GM23248 (cell line): ENCODE results near the gene KRTAP17-1. TPM values are rescaled to one million over a fixed set of nuclear protein-coding genes. Genes with fewer than 3 reads are reported as not detected.

Experiments
- DNase-seq: peaks from one replicate; pipeline ENCODE4 v3.0.0-alpha.2; 2015
- H2AFZ ChIP-seq: fragments of 200-600 bp; sonication (generic); 2 replicates; pipeline ENCODE4 v1.6.1; 2016; ENCODE audit warnings: antibody characterized with exemption
- H3F3A ChIP-seq: fragments of 200-600 bp; sonication (generic); 2 replicates; pipeline ENCODE4 v1.6.1; 2016; ENCODE audit warnings: mild to moderate bottlenecking, antibody characterized with exemption, mixed run types; ENCODE audit not compliant: insufficient read depth
- H3K27ac ChIP-seq: fragments of 200-600 bp; sonication (generic); 2 replicates; pipeline ENCODE4 v1.5.1; 2016; ENCODE audit warnings: mild to moderate bottlenecking
- H3K27me3 ChIP-seq: fragments of 200-600 bp; sonication (generic); replicated peaks from 2 replicates; pipeline ENCODE4 v1.6.1; 2016; ENCODE audit warnings: mild to moderate bottlenecking; ENCODE audit not compliant: insufficient read depth
- H3K36me3 ChIP-seq: fragments of 200-600 bp; sonication (generic); 2 replicates; pipeline ENCODE4 v1.6.1; 2016; ENCODE audit warnings: low read depth, mild to moderate bottlenecking
- H3K4me1 ChIP-seq: fragments of 200-600 bp; sonication (generic); 2 replicates; pipeline ENCODE4 v1.6.1; 2016; ENCODE audit warnings: mild to moderate bottlenecking; ENCODE audit not compliant: insufficient read depth
- H3K4me2 ChIP-seq: fragments of 200-600 bp; sonication (generic); one replicate; pipeline ENCODE4 v1.6.1; 2016; ENCODE audit warnings: mild to moderate bottlenecking; ENCODE audit not compliant: unreplicated experiment
- H3K4me3 ChIP-seq: fragments of 200-600 bp; sonication (generic); 2 replicates; pipeline ENCODE4 v1.5.1; 2016; ENCODE audit warnings: mild to moderate bottlenecking
- H3K79me2 ChIP-seq: fragments of 200-600 bp; sonication (generic); 2 replicates; pipeline ENCODE4 v1.6.1; 2016; ENCODE audit warnings: mild to moderate bottlenecking; ENCODE audit not compliant: insufficient read depth
- H3K9ac ChIP-seq: fragments of 200-600 bp; sonication (generic); 2 replicates; pipeline ENCODE4 v1.6.1; 2016; ENCODE audit warnings: mild to moderate bottlenecking
- H3K9me2 ChIP-seq: fragments of 200-600 bp; sonication (generic); 2 replicates; pipeline ENCODE4 v1.6.1; 2016; ENCODE audit warnings: mixed run types, mild to moderate bottlenecking, moderate library complexity; ENCODE audit not compliant: insufficient read depth
- H3K9me3 ChIP-seq: fragments of 200-600 bp; sonication (generic); one replicate; pipeline ENCODE4 v1.6.1; 2017; ENCODE audit warnings: low read depth
- H4K20me1 ChIP-seq: fragments of 200-600 bp; sonication (generic); 2 replicates; pipeline ENCODE4 v1.6.0; 2016; ENCODE audit not compliant: insufficient read depth
- EZH2 ChIP-seq: fragments of 200-600 bp; sonication (generic); IDR thresholded peaks from 2 replicates; pipeline ENCODE4 v1.6.1; 2018; ENCODE audit warnings: antibody characterized with exemption, mild to moderate bottlenecking; ENCODE audit not compliant: insufficient read depth, poor library complexity, severe bottlenecking
- EZH2phosphoT487 ChIP-seq: fragments of 200-600 bp; sonication (generic); IDR thresholded peaks from 2 replicates; pipeline ENCODE4 v1.6.1; 2018; ENCODE audit warnings: antibody characterized with exemption, moderate library complexity, mild to moderate bottlenecking, low read depth; ENCODE audit not compliant: insufficient read depth
- WGBS, 2 experiments: methylation state at CpG; one replicate each; pipeline ENCODE4 v1.1.6; 2015 to 2017; ENCODE audit warnings: low lambda C conversion rate in 2 of 2, low coverage in 1 of 2; ENCODE audit errors: missing lambda C conversion rate in 2 of 2; 5-methylcytosine and 5-hydroxymethylcytosine counted together
- in situ Hi-C: fragments of 300-500 bp; cut with MboI; formaldehyde crosslinking; loops from 2 replicates; pipeline ENCODE4 v1.15.0; 2020
- polyA plus RNA-seq: library from polyadenylated mRNA; unstranded; fragments of >200 nt; fragmentation: Nextera tagmentation; extraction: Ambion mirVana; gene quantifications from 2 replicates; pipeline ENCODE4 v1.2.1, GENCODE V29; 2016
- total RNA-seq: library from RNA; depleted of rRNA; stranded (reverse); fragments of >200 nt; shearing (Covaris generic); gene quantifications from 2 replicates; pipeline ENCODE4 v1.2.3, GENCODE V29; 2014

The KRTAP17-1 gene
- total and polyA plus RNA-seq, 2 experiments from 2014 or later, result not detected

GRCh38 chr17:41345992-41346391 is 30.5 kb upstream of the KRTAP17-1 start:
- H3K4me3 ChIP-seq, result no peak overlapping the region
- H2AFZ ChIP-seq, result no peak overlapping the region
- no peaks in the 10 kb centered on the region for H3K9me2 ChIP-seq
- H3K27me3 ChIP-seq, result no peaks in the 10 kb centered on the region
- H3K9me3 ChIP-seq, result no peaks in the 10 kb centered on the region
- no peaks in the 10 kb centered on the region for H3F3A ChIP-seq
- H3K4me1 ChIP-seq, result no peaks in the 10 kb centered on the region
- no peaks in the 10 kb centered on the region for H3K79me2 ChIP-seq
- in situ Hi-C loops, result loop anchor here (25.0 kb wide), 1 partner anchor 316 kb away; no protein-coding TSS in a partner anchor
- 92 to 95% methylated on average over 3 of the region's 3 CpGs for WGBS, 2 experiments
- no peaks in the 10 kb centered on the region for H3K36me3 ChIP-seq
- TF ChIP-seq EZH2phosphoT487 (no peak), EZH2 (no peak)
- DNase-seq, result no peak
- no peak overlapping the region for H3K9ac ChIP-seq
- no peaks in the 10 kb centered on the region for H4K20me1 ChIP-seq
- no peak overlapping the region for H3K4me2 ChIP-seq
- H3K27ac ChIP-seq, result no peak overlapping the region

- no peak overlapping the region for H3K4me3 ChIP-seq
- no peaks in the 10 kb centered on the region for H3K27me3 ChIP-seq
- no peaks in the 10 kb centered on the region for H3K79me2 ChIP-seq
- DNase-seq, result no peak
- H2AFZ ChIP-seq, result no peak overlapping the region
- TF ChIP-seq EZH2phosphoT487 (no peak), EZH2 (no peak)
- whole genome bisulfite sequencing, 2 experiments, result 45 to 55% methylated on average over 3 of the region's 3 CpGs
- H3K9ac ChIP-seq, result no peak overlapping the region
- peaks cover 11% of the 10 kb centered on the region; the same call in 1 of the 2 replicates for H3F3A ChIP-seq
- H3K9me3 ChIP-seq, result no peaks in the 10 kb centered on the region
- no peak overlapping the region for H3K4me2 ChIP-seq
- H3K36me3 ChIP-seq, result no peaks in the 10 kb centered on the region
- no peaks in the 10 kb centered on the region for H4K20me1 ChIP-seq
- H3K27ac ChIP-seq, result no peak overlapping the region
- in situ Hi-C loops, result loop anchor here (25.0 kb wide), 1 partner anchor 319 kb away; no protein-coding TSS in a partner anchor
- no peaks in the 10 kb centered on the region for H3K4me1 ChIP-seq
- no peaks in the 10 kb centered on the region for H3K9me2 ChIP-seq
These were observed 27.5 kb upstream of the KRTAP17-1 start for GRCh38 chr17:41343029-41343428.

- DNase-seq, result no peak
- Histone ChIP-seq H3K4me2 (no peak overlapping the region), H3K27ac (no peak overlapping the region), H3K79me2 (no peaks in the 10 kb centered on the region), H3F3A (peaks cover 11% of the 10 kb centered on the region; the same call in 1 of the 2 replicates), H3K36me3 (no peaks in the 10 kb centered on the region), H3K9me2 (no peaks in the 10 kb centered on the region), H3K27me3 (no peaks in the 10 kb centered on the region), H3K4me3 (no peak overlapping the region), H4K20me1 (no peaks in the 10 kb centered on the region), H2AFZ (no peak overlapping the region), H3K4me1 (no peaks in the 10 kb centered on the region), H3K9me3 (no peaks in the 10 kb centered on the region), H3K9ac (no peak overlapping the region)
- in situ Hi-C loops, result loop anchor here (25.0 kb wide), 1 partner anchor 321 kb away; no protein-coding TSS in a partner anchor
- WGBS, 2 experiments, result 70 to 71% methylated on average over 7 of the region's 7 CpGs
- no peak for TF ChIP-seq EZH2phosphoT487
- TF ChIP-seq EZH2, result no peak
These were observed 25.7 kb upstream of the KRTAP17-1 start for GRCh38 chr17:41340934-41341861.

- Histone ChIP-seq H3K9ac (no peak overlapping the region), H3K36me3 (no peaks in the 10 kb centered on the region), H3F3A (peaks cover 11% of the 10 kb centered on the region; the same call in 1 of the 2 replicates), H2AFZ (no peak overlapping the region), H3K9me2 (no peaks in the 10 kb centered on the region), H3K4me3 (no peak overlapping the region), H3K4me2 (no peak overlapping the region), H3K9me3 (no peaks in the 10 kb centered on the region), H3K27ac (no peak overlapping the region), H3K27me3 (no peaks in the 10 kb centered on the region), H3K79me2 (no peaks in the 10 kb centered on the region), H4K20me1 (no peaks in the 10 kb centered on the region), H3K4me1 (no peaks in the 10 kb centered on the region)
- WGBS, 2 experiments, result 12 to 14% methylated on average over 3 of the region's 3 CpGs
- TF ChIP-seq EZH2, result no peak
- TF ChIP-seq EZH2phosphoT487, result no peak
- in situ Hi-C loops, result loop anchor here (25.0 kb wide), 1 partner anchor 322 kb away; no protein-coding TSS in a partner anchor
- no peak for DNase-seq
These were observed 25.0 kb upstream of the KRTAP17-1 start for GRCh38 chr17:41340494-41340893.
